ENCODE data around the gene TMEM191C.

- TF ChIP-seq CTCF (IDR thresholded peaks at IDR 0.05; ENCODE audit: insufficient read depth, low read length, poor library complexity, severe bottlenecking) (no peak), EZH2phosphoT487 (conservative IDR thresholded peaks at IDR 0.05; ENCODE audit: low read length) (no peak)
These were observed 16.8 kb upstream of the TMEM191C start for GRCh38 chr22:21450320-21450831.
